Lower lobe of right lung (tissue), 2 donors: ENCODE measurements around the gene WDR45B. TPM values are rescaled to one million over a fixed set of nuclear protein-coding genes. Genes with fewer than 3 reads are reported as not detected.

Experiments used
- ATAC-seq, 2 donors: fragments of 200-7000 bp; cut with Tn5 transposase; one replicate each; pipeline ENCODE4 v1.9.1; 2020 to 2022; ENCODE audit warnings: mild to moderate bottlenecking in 2 of 2, moderate library complexity in 2 of 2
- DNase-seq: peaks from one replicate; pipeline ENCODE4 v3.0.0-alpha.2; 2020
- H3K27ac ChIP-seq: fragments of 200-600 bp; one replicate; pipeline ENCODE4 v1.8.0; 2022
- H3K27me3 ChIP-seq: fragments of 200-600 bp; one replicate; pipeline ENCODE4 v1.8.0; 2022; ENCODE audit warnings: low read depth
- H3K36me3 ChIP-seq: fragments of 200-600 bp; one replicate; pipeline ENCODE4 v1.8.0; 2022; ENCODE audit warnings: mild to moderate bottlenecking
- H3K4me1 ChIP-seq: fragments of 200-600 bp; one replicate; pipeline ENCODE4 v1.8.0; 2022
- H3K4me3 ChIP-seq: fragments of 200-600 bp; one replicate; pipeline ENCODE4 v1.8.0; 2022; ENCODE audit warnings: mild to moderate bottlenecking
- H3K9me3 ChIP-seq: fragments of 200-600 bp; one replicate; pipeline ENCODE4 v1.8.0; 2022
- CTCF ChIP-seq: fragments of 200-600 bp; IDR thresholded peaks from one replicate; pipeline ENCODE4 v1.8.0; 2022; ENCODE audit warnings: antibody characterized with exemption, mild to moderate bottlenecking
- intact Hi-C: fragments of 100-400 bp; cut with DNase I; formaldehyde crosslinking; loops from one replicate; pipeline ENCODE4 v1.11.0; 2022
- total RNA-seq: library from RNA; stranded (reverse); fragmentation: NEBNext Ultra II Directional; extraction: Animal tissue kit (Norgen Biotek cat#: 25700); gene quantifications from one replicate; pipeline ENCODE4 v1.2.1, GENCODE V29; 2021
- donor health status: DM: no; HTN: yes; CAD: no; lungs with severe emphysema.

WDR45B gene
- total RNA-seq, 1 donor from 2014 or later, result 66.1 TPM

- Histone ChIP-seq H3K36me3 (peaks cover 41% of the 10 kb centered on the region), H3K4me1 (peaks cover 47% of the 10 kb centered on the region), H3K4me3 (no peak overlapping the region), H3K27me3 (no peaks in the 10 kb centered on the region), H3K9me3 (no peaks in the 10 kb centered on the region), H3K27ac (no peak overlapping the region)
- TF ChIP-seq CTCF, result no peak
- intact Hi-C loops, result no loop called here
- ATAC-seq, result no peak
- peak; percentile 44 for DNase-seq
These were observed 53.7 kb downstream of the WDR45B start for GRCh38 chr17:82594571-82594970.

GRCh38 chr17:82593590-82594087 is 54.6 kb downstream of the WDR45B start:
- H3K9me3 ChIP-seq, result no peaks in the 10 kb centered on the region
- ATAC-seq (peak; percentile 4 to 18), DNase-seq (peak; percentile 58)
- intact Hi-C loops, result no loop called here
- peaks cover 34% of the 10 kb centered on the region for H3K36me3 ChIP-seq
- peak overlapping the region; percentile 89 for H3K27ac ChIP-seq
- H3K27me3 ChIP-seq, result no peaks in the 10 kb centered on the region
- no peak for TF ChIP-seq CTCF
- H3K4me1 ChIP-seq, result peaks cover 47% of the 10 kb centered on the region
- H3K4me3 ChIP-seq, result peak overlapping the region; percentile 70

GRCh38 chr17:82592767-82593589 is 55.3 kb downstream of the WDR45B start:
- H3K4me3 ChIP-seq, result peak overlapping the region; percentile 70
- TF ChIP-seq CTCF, result no peak
- intact Hi-C loops, result no loop called here
- DNase-seq (peak; percentile 80), ATAC-seq (peak; percentile 68 to 71)
- no peaks in the 10 kb centered on the region for H3K27me3 ChIP-seq
- H3K27ac ChIP-seq, result peak overlapping the region; percentile 89
- peaks cover 47% of the 10 kb centered on the region for H3K4me1 ChIP-seq
- H3K36me3 ChIP-seq, result peaks cover 29% of the 10 kb centered on the region
- no peaks in the 10 kb centered on the region for H3K9me3 ChIP-seq

GRCh38 chr17:82592289-82592766 is 55.9 kb downstream of the WDR45B start:
- intact Hi-C loops, result no loop called here
- Histone ChIP-seq H3K27ac (peak overlapping the region; percentile 89), H3K9me3 (no peaks in the 10 kb centered on the region), H3K36me3 (peaks cover 27% of the 10 kb centered on the region), H3K27me3 (no peaks in the 10 kb centered on the region), H3K4me3 (peak overlapping the region; percentile 70), H3K4me1 (peaks cover 47% of the 10 kb centered on the region)
- no peak for TF ChIP-seq CTCF
- ATAC-seq (peak; percentile 79), DNase-seq (peak; percentile 84)

GRCh38 chr17:82590881-82591539 is 57.2 kb downstream of the WDR45B start:
- ATAC-seq, result no peak
- H3K4me3 ChIP-seq, result no peak overlapping the region
- peak; percentile 45 for DNase-seq
- no peaks in the 10 kb centered on the region for H3K9me3 ChIP-seq
- peaks cover 47% of the 10 kb centered on the region for H3K4me1 ChIP-seq
- H3K27ac ChIP-seq, result peak overlapping the region; percentile 89
- TF ChIP-seq CTCF, result no peak
- H3K27me3 ChIP-seq, result no peaks in the 10 kb centered on the region
- intact Hi-C loops, result no loop called here
- H3K36me3 ChIP-seq, result peaks cover 23% of the 10 kb centered on the region
